Germinal center (tissue), 1 donor: ENCODE results near the gene CLDN18.

Source experiments
- DNase-seq: peaks from one replicate; pipeline ENCODE4 v3.0.0; 2012; ENCODE audit warnings: mixed read lengths, low spot score

The CLDN18 gene

DNA sequence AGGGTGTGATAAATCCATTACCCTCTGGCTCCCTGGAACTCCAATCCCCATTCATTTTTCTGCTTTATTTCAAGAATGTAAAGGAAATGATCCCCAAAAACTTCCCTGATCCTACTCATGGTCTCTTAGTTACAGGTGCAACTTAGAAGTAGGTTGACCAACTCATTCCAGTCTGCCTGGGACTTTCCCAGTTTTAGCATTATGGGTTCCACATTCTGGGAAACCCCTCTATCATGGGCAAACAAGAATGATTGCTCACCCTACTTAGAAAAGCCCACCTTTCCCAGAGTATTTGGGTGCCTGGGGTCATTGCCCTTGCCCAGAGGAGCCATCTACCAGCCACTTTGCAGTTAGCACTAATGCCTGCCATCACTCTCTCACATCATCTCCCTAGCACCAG, 15.6 kb downstream of the CLDN18 start:
- no peak for DNase-seq

GRCh38 chr3:138027821-138028220, 17.9 kb downstream of the CLDN18 start:
- no peak for DNase-seq

- no peak for DNase-seq
These were observed 20.8 kb downstream of the CLDN18 start for GRCh38 chr3:138030734-138031280.

- no peak for DNase-seq
These were observed 21.6 kb downstream of the CLDN18 start for GRCh38 chr3:138031536-138031935.

- DNase-seq = no peak
These were observed 22.6 kb downstream of the CLDN18 start for GRCh38 chr3:138032567-138032966.

DNA sequence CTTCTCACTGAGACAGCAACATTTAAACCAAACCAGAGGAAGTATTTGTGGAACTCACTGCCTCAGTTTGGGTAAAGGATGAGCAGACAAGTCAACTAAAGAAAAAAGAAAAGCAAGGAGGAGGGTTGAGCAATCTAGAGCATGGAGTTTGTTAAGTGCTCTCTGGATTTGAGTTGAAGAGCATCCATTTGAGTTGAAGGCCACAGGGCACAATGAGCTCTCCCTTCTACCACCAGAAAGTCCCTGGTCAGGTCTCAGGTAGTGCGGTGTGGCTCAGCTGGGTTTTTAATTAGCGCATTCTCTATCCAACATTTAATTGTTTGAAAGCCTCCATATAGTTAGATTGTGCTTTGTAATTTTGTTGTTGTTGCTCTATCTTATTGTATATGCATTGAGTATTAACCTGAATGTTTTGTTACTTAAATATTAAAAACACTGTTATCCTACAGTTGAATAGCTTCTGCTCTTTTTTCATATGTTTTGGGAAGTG, 23.3 kb downstream of the CLDN18 start:
- DNase-seq = no peak

DNA sequence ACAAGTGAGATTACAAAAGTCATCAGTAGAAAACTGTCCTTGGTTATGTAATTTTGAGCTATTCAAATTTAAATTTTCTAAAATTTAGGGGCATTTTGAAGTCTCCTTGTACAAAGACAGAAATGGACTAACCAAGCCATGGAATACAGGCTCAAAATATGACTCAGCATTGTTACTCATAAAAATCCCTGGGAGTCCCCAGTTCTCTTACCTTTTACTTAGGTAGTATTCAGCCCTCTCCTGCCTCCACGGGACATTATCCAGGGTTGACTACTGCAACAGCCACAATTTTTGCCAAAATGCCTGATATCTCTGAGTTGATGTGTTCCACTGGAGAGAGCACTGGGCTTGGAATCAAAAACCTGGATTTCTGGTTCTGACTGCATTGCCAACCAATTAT, 25.0 kb downstream of the CLDN18 start:
- no peak for DNase-seq

DNA sequence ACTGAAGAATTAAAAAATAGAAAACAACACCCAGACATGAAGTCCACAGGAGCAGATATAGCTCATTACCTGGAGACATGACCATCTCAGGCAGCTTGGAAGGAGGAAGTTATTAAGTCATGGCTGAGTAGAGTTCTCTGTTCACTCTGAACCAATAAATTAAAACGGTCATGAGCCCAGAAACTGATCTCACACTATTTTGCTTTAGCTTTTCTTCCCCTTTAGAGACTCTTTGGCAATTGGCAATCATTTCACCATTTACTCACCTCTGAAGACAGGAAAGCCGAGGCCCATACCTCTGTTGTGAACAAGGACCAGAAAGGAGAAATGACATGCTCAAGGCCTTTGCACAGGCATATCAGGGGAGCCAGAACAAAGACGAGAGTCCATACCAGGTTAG, 26.6 kb downstream of the CLDN18 start:
- DNase-seq = no peak

DNA sequence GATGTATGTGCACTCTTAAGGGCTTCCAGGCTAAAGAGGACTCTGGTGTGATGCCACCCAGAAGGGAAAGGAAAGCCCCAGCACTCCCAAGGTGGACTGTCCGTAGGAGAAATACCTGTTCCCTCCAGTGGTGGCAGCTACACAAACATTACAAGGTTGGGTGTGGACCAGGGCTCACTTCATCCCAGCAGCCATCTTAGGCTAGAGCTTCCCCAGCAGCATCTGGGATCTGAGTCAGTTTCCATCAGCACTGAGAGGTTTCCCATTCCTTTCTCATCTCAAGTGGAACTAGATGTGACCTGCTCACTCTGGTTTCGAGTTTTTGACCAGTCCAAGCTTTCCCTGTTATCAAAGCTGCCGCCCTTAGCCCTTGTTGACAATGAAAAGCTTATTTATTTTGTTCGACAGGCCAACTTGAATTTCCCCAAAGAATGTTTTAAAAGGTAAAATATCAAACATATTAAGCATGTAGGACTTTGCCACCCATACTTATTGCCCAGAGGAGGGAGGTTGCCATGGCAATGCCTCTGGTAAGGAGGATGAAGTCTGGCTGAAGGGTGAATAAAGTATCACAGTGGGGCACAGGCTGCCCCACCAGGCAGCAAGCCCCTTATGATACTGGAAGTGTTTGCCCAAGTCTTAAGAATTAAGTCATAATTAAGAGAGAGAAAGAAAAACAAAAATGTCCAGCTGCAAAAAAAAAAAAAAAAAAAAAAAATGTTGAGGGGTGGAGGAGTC, 28.9 kb downstream of the CLDN18 start:
- DNase-seq = no peak

DNA sequence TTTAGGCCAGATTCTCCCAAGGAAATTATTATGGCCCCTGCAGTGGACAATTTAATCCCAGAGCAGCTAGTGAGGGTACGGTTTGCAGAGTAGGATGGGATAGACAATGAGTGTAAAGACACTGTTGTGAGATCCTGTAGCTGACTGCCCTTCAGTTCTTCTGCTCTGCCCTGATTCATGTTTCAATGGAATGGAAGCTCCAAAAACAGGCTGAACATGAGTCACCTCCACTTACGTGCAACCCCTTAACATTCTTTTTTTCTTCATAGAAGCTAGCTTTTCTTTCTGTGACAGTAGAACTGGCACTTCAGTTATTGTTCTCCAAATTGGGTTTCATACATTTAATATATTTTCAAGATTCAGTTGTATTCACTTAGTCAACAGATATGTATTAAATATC, 32.1 kb downstream of the CLDN18 start:
- DNase-seq = no peak

- DNase-seq = no peak
These were observed 33.5 kb downstream of the CLDN18 start for GRCh38 chr3:138043266-138044029.

DNA sequence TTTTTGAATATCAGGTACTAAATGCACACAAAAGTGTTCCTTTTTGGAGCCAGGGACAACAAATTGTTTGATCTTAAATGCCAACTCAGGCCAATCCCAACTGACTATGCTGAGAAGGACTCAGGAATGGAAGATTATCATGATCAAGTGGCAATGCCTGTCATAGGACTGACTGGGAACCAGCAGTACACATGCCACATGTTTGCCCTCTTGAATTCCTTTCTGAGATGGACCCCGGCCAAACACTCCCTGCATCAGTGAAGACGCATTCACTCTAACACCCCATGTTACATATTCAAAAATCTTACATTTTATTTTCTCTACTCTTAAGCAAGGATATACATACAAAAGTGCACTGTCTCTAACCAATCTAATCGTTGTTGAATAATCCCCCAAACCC, 36.1 kb downstream of the CLDN18 start:
- no peak for DNase-seq

- no peak for DNase-seq
These were observed 37.0 kb downstream of the CLDN18 start for GRCh38 chr3:138046955-138047354.

- no peak for DNase-seq
These were observed 37.7 kb downstream of the CLDN18 start for GRCh38 chr3:138047596-138048158.

DNA sequence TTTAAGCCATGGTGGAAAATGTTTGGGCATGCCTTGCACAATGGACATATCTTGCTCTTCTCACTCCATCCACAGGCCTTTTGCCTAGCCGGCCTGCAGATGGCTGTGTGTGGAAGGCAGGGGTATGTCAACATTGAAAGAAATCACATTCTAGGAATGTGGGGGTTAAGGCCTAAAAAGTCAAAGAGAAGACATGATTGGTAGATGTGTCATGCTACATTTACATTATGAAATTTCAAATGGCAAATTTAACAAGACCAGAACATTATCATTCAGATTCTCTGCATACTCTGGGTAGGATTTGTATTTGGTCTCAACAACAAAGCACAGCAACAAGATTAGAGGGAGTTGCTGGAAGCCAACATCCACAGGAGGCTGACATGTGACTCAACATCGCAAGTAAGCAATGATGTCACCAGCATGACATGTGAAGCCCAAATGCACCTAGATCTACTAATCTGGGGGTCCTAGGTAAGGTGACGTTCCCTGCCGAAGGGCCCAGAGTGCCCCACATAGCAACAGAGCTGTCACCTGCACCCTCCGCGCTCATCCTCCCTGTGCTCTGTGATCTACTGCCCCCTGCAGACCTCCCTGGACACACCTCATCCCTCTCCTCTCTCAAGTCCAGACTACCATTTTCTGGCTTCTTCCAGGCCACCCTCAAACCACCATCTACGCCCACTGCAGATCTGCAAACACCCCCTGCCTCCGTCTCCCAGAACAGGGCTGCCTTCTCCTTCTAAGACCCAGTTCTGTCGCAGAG, 39.4 kb downstream of the CLDN18 start:
- no peak for DNase-seq

DNA sequence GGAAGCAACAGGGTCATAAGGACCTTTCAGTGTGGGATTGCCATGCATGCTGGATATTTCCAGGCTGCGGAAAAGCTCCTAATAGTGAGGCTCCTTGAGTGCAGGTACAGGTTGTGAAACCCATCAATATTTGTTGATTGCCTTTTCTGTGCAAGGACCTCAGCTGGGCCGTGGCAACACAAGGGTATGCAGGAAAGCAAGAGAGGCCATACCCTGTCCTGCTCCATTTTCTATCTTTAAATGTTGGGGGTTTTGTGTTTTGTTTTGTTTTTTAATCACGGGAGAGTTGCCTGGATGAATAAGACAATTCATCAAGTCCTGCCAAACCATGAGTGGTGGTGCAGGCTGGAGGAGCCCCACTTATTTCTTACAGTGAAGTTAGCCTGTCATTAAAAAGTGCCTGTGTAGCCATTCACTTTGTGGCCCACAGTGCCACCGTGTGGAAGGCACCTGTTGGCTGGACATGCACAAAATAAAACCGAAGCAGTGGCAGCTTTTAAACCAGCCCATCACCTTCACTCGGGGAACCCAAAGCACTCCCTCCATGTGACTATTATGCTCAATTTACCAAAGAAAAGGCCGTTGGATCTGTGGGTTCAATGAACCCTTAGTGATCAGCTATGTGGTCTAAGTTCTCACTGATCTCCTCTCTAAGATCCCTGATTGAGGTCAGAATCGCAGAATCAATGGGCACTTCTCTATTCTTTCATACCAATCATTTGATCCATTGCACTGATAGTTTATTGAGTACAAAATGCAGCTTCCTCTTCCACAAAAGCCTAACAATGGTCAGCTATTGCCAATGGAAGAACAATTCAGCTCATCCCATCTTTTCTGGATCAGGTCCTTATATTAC, 42.2 kb downstream of the CLDN18 start:
- no peak for DNase-seq

- no peak for DNase-seq
These were observed 44.1 kb downstream of the CLDN18 start for GRCh38 chr3:138054057-138054456.

DNA sequence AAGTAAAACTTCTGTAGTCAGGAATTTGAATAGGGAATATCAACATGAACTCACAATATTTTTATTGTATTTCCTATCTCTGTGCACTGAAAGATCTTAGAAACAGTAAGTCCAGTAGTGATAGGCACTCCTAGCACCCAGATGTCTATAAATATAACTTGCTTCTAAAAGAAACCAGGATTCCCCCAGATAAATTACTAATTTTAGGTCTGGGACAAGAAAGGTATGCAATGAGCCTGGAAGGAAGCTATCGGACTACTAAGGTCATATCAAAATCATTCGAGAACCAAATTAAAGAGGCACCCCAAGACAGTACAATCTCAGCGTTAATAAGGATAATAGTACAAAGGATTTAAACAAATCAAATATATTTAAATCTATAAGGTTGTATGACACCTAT, 47.4 kb downstream of the CLDN18 start:
- no peak for DNase-seq

- DNase-seq = no peak
These were observed 49.3 kb downstream of the CLDN18 start for GRCh38 chr3:138059261-138059660.

DNA sequence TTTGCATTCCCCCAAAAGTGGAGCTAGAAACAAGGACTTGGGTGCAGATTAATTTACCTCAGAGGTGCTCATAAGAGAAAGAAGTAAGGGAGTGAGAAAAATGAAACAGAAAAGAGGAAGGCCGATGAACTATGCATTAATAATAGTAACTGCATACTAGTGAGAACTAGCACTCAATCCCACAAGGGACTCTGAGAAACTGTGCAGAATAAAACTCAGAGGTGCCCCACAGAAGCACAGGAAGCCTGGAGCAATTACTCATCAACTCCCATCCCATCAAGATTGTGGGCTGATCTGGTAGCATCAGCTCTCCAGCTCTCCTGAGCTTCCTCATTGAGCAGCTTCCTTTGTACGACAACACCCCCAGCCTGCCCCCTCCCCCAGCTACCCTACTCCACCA, 50.8 kb downstream of the CLDN18 start:
- no peak for DNase-seq

DNA sequence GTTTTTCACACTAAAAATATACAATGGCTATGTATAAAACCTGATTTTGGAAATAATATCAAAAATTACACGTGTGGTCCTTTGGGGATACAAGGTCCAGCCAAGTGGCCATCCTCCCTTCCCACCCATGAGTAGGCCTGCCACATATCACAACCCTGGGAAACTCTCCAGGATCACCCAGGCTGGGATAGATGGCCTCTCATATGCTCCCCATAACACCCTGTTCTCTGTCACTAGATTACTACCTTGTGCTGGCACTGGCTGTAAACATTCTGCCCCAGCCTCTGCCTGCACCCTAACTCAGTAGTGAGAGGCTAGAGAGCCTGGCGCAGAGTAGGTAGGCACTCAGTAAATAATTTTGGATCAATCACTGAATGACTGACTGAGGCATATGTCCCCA, 52.1 kb downstream of the CLDN18 start:
- DNase-seq = no peak
